ENCODE measurements around the gene PCYT1B.
"Not testable (repeated sequence)": the region's sequence is repeated elsewhere in the genome, so short reads cannot be mapped to it uniquely, and the experiment has no call there.

The PCYT1B gene

GRCh38 chrX:24619647-24620046, 27.5 kb downstream of the PCYT1B start:
- Histone ChIP-seq H3K27me3 (ENCODE audit: control insufficient read depth in 3 of 3, insufficient read depth in 3 of 3, low read depth in 1 of 3, low read length in 3 of 3) (no peaks in the 10 kb centered on the region), H3K27ac (replicated peaks; ENCODE audit: low read length) (no peak overlapping the region)

GRCh38 chrX:24610516-24610915, 36.6 kb downstream of the PCYT1B start:
- no peak overlapping the region for H3K18ac ChIP-seq (ENCODE audit: low read length)
- no peaks in the 10 kb centered on the region for H3K9me3 ChIP-seq (replicated peaks in 1 of 2; ENCODE audit: control insufficient read depth in 2 of 2, insufficient read depth in 1 of 2, low read depth in 1 of 2, low read length in 2 of 2)
- no peaks in the 10 kb centered on the region for H3K36me3 ChIP-seq (replicated peaks in 1 of 2; ENCODE audit: control insufficient read depth in 2 of 2, insufficient read depth in 2 of 2, low read length in 2 of 2)
- H3K4me3 ChIP-seq (ENCODE audit: low read length in 2 of 2), result no peak overlapping the region
- H3K23ac ChIP-seq (ENCODE audit: low read depth, low read length, poor library complexity), result no peak overlapping the region
- no CpG with 5 or more reads among the region's 1 CpG for WGBS, 2 donors (ENCODE audit: extremely low coverage in 2 of 2, insufficient read length in 2 of 2, insufficient replicate concordance in 1 of 2)
- no peak for DNase-seq (ENCODE audit: low spot score)
- H3K27ac ChIP-seq (replicated peaks; ENCODE audit: low read length), result no peak overlapping the region
- no peaks in the 10 kb centered on the region for H3K79me1 ChIP-seq (ENCODE audit: low read depth, low read length)
- H4K8ac ChIP-seq (ENCODE audit: low read depth, low read length), result no peak overlapping the region
- H2BK120ac ChIP-seq (ENCODE audit: low read depth, low read length), result no peak overlapping the region
- H3K4ac ChIP-seq (ENCODE audit: low read length), result no peak overlapping the region
- no peak overlapping the region for H3K4me2 ChIP-seq (ENCODE audit: insufficient read depth, low read length, poor library complexity, severe bottlenecking)
- no peaks in the 10 kb centered on the region for H3K27me3 ChIP-seq (ENCODE audit: control insufficient read depth in 3 of 3, insufficient read depth in 3 of 3, low read depth in 1 of 3, low read length in 3 of 3)
- no peak overlapping the region for H2BK15ac ChIP-seq (ENCODE audit: low read length)
- no peak overlapping the region for H3K14ac ChIP-seq (ENCODE audit: low read length)
- H2AFZ ChIP-seq (ENCODE audit: low read length), result no peak overlapping the region
- H4K91ac ChIP-seq (ENCODE audit: low read depth, low read length, poor library complexity), result no peak overlapping the region
- no peak overlapping the region for H2AK5ac ChIP-seq (ENCODE audit: low read depth, low read length)
- peaks cover 0 to 4% of the 10 kb centered on the region in 2 donors for H3K4me1 ChIP-seq (ENCODE audit: control insufficient read depth in 2 of 2, insufficient read depth in 1 of 2, low read depth in 1 of 2, low read length in 2 of 2)
- H2BK5ac ChIP-seq (ENCODE audit: low read length), result no peak overlapping the region
- H2BK12ac ChIP-seq (ENCODE audit: low read length), result no peak overlapping the region
- H3K9ac ChIP-seq (ENCODE audit: low read depth, low read length, poor library complexity), result no peak overlapping the region

More at GRCh38 chrX:24619647-24620046, 27.5 kb downstream of the PCYT1B start:
- Histone ChIP-seq H4K8ac (ENCODE audit: low read depth, low read length) (no peak overlapping the region), H2BK15ac (ENCODE audit: low read length) (no peak overlapping the region), H3K4ac (ENCODE audit: low read length) (no peak overlapping the region), H3K4me3 (ENCODE audit: low read length in 2 of 2) (no peak overlapping the region), H3K23ac (ENCODE audit: low read depth, low read length, poor library complexity) (no peak overlapping the region), H3K4me2 (ENCODE audit: insufficient read depth, low read length, poor library complexity, severe bottlenecking) (no peak overlapping the region), H2BK120ac (ENCODE audit: low read depth, low read length) (no peak overlapping the region), H3K36me3 (replicated peaks in 1 of 2; ENCODE audit: control insufficient read depth in 2 of 2, insufficient read depth in 2 of 2, low read length in 2 of 2) (no peaks in the 10 kb centered on the region), H4K91ac (ENCODE audit: low read depth, low read length, poor library complexity) (no peak overlapping the region), H3K9me3 (replicated peaks in 1 of 2; ENCODE audit: control insufficient read depth in 2 of 2, insufficient read depth in 1 of 2, low read depth in 1 of 2, low read length in 2 of 2) (no peaks in the 10 kb centered on the region), H3K9ac (ENCODE audit: low read depth, low read length, poor library complexity) (no peak overlapping the region), H3K14ac (ENCODE audit: low read length) (no peak overlapping the region), H2AFZ (ENCODE audit: low read length) (no peak overlapping the region), H2AK5ac (ENCODE audit: low read depth, low read length) (no peak overlapping the region), H2BK12ac (ENCODE audit: low read length) (no peak overlapping the region), H3K4me1 (ENCODE audit: control insufficient read depth in 2 of 2, insufficient read depth in 1 of 2, low read depth in 1 of 2, low read length in 2 of 2) (peaks cover 0 to 2% of the 10 kb centered on the region in 2 donors), H3K79me1 (ENCODE audit: low read depth, low read length) (no peaks in the 10 kb centered on the region), H3K18ac (ENCODE audit: low read length) (no peak overlapping the region), H2BK5ac (ENCODE audit: low read length) (no peak overlapping the region)
- no peak for DNase-seq (ENCODE audit: low spot score)
- no CpG with 5 or more reads among the region's 5 CpGs for WGBS, 2 donors (ENCODE audit: extremely low coverage in 2 of 2, insufficient read length in 2 of 2, insufficient replicate concordance in 1 of 2)

- H2BK15ac ChIP-seq (ENCODE audit: low read length), result no peak overlapping the region
- H3K4me2 ChIP-seq (ENCODE audit: insufficient read depth, low read length, poor library complexity, severe bottlenecking), result no peak overlapping the region
- no peak overlapping the region for H2BK120ac ChIP-seq (ENCODE audit: low read depth, low read length)
- no peak overlapping the region for H3K4me3 ChIP-seq (ENCODE audit: low read length in 2 of 2)
- H2BK5ac ChIP-seq (ENCODE audit: low read length), result no peak overlapping the region
- H3K9ac ChIP-seq (ENCODE audit: low read depth, low read length, poor library complexity), result no peak overlapping the region
- H3K27me3 ChIP-seq (ENCODE audit: control insufficient read depth in 3 of 3, insufficient read depth in 3 of 3, low read depth in 1 of 3, low read length in 3 of 3), result no peaks in the 10 kb centered on the region
- no peaks in the 10 kb centered on the region for H3K9me3 ChIP-seq (replicated peaks in 1 of 2; ENCODE audit: control insufficient read depth in 2 of 2, insufficient read depth in 1 of 2, low read depth in 1 of 2, low read length in 2 of 2)
- no peak overlapping the region for H4K91ac ChIP-seq (ENCODE audit: low read depth, low read length, poor library complexity)
- no peaks in the 10 kb centered on the region for H3K36me3 ChIP-seq (replicated peaks in 1 of 2; ENCODE audit: control insufficient read depth in 2 of 2, insufficient read depth in 2 of 2, low read length in 2 of 2)
- H2AK5ac ChIP-seq (ENCODE audit: low read depth, low read length), result no peak overlapping the region
- H3K23ac ChIP-seq (ENCODE audit: low read depth, low read length, poor library complexity), result no peak overlapping the region
- no peaks in the 10 kb centered on the region for H3K79me1 ChIP-seq (ENCODE audit: low read depth, low read length)
- peaks cover 0 to 4% of the 10 kb centered on the region in 2 donors for H3K4me1 ChIP-seq (ENCODE audit: control insufficient read depth in 2 of 2, insufficient read depth in 1 of 2, low read depth in 1 of 2, low read length in 2 of 2)
- H3K18ac ChIP-seq (ENCODE audit: low read length), result no peak overlapping the region
- no peak for DNase-seq (ENCODE audit: low spot score)
- no CpG with 5 or more reads among the region's 4 CpGs for WGBS, 2 donors (ENCODE audit: extremely low coverage in 2 of 2, insufficient read length in 2 of 2, insufficient replicate concordance in 1 of 2)
- no peak overlapping the region for H2BK12ac ChIP-seq (ENCODE audit: low read length)
- H4K8ac ChIP-seq (ENCODE audit: low read depth, low read length), result no peak overlapping the region
- peak overlapping the region; percentile 12 for H2AFZ ChIP-seq (ENCODE audit: low read length)
- H3K14ac ChIP-seq (ENCODE audit: low read length), result no peak overlapping the region
- H3K27ac ChIP-seq (replicated peaks; ENCODE audit: low read length), result no peak overlapping the region
- H3K4ac ChIP-seq (ENCODE audit: low read length), result no peak overlapping the region
Measured at GRCh38 chrX:24607616-24608015, 39.5 kb downstream of the PCYT1B start.

- H3K4me1 ChIP-seq (ENCODE audit: control insufficient read depth in 2 of 2, insufficient read depth in 1 of 2, low read depth in 1 of 2, low read length in 2 of 2); H2BK15ac ChIP-seq (ENCODE audit: low read length); H2BK12ac ChIP-seq (ENCODE audit: low read length); H4K8ac ChIP-seq (ENCODE audit: low read depth, low read length); H3K36me3 ChIP-seq (replicated peaks in 1 of 2; ENCODE audit: control insufficient read depth in 2 of 2, insufficient read depth in 2 of 2, low read length in 2 of 2); H3K4me2 ChIP-seq (ENCODE audit: insufficient read depth, low read length, poor library complexity, severe bottlenecking); H3K27ac ChIP-seq (replicated peaks; ENCODE audit: low read length); H3K4me3 ChIP-seq (ENCODE audit: low read length in 2 of 2); H3K27me3 ChIP-seq (ENCODE audit: control insufficient read depth in 3 of 3, insufficient read depth in 3 of 3, low read depth in 1 of 3, low read length in 3 of 3); H3K4ac ChIP-seq (ENCODE audit: low read length); H3K9me3 ChIP-seq (replicated peaks in 1 of 2; ENCODE audit: control insufficient read depth in 2 of 2, insufficient read depth in 1 of 2, low read depth in 1 of 2, low read length in 2 of 2); H2AK5ac ChIP-seq (ENCODE audit: low read depth, low read length); H2BK5ac ChIP-seq (ENCODE audit: low read length); H2BK120ac ChIP-seq (ENCODE audit: low read depth, low read length); H3K18ac ChIP-seq (ENCODE audit: low read length); H3K14ac ChIP-seq (ENCODE audit: low read length); H2AFZ ChIP-seq (ENCODE audit: low read length); DNase-seq (ENCODE audit: low spot score); H3K79me1 ChIP-seq (ENCODE audit: low read depth, low read length); H4K91ac ChIP-seq (ENCODE audit: low read depth, low read length, poor library complexity); H3K9ac ChIP-seq (ENCODE audit: low read depth, low read length, poor library complexity); H3K23ac ChIP-seq (ENCODE audit: low read depth, low read length, poor library complexity): not testable (repeated sequence)
- WGBS, 2 donors (ENCODE audit: extremely low coverage in 2 of 2, insufficient read length in 2 of 2, insufficient replicate concordance in 1 of 2), result no CpG with 5 or more reads among the region's 3 CpGs
Measured at GRCh38 chrX:24605941-24606340, 41.2 kb downstream of the PCYT1B start.
